OCI-LY3 (cell line): ENCODE data around the gene SELENOO.

Experiments
- H2AFZ ChIP-seq: fragments of 200-600, 300-600 bp; shearing (Covaris generic); 2 replicates; pipeline ENCODE4 v1.6.0; 2014; ENCODE audit warnings: antibody characterized with exemption, low read depth, low read length
- H3K27ac ChIP-seq: fragments of 200-600, 300-600 bp; sonication (generic); 2 replicates; pipeline ENCODE4 v1.5.1; 2014; ENCODE audit warnings: mild to moderate bottlenecking, low read length, moderate library complexity, mixed read lengths
- H3K27me3 ChIP-seq: fragments of 200-600, 300-600 bp; sonication (generic); 2 replicates; pipeline ENCODE4 v1.6.1; 2014; ENCODE audit warnings: low read depth, low read length, mixed read lengths
- H3K36me3 ChIP-seq: fragments of 200-600, 300-600 bp; sonication (generic); replicated peaks from 2 replicates; pipeline ENCODE3; 2014; ENCODE audit warnings: low read depth, low read length, mixed read lengths
- H3K4me1 ChIP-seq: fragments of 300-600, 200-600 bp; sonication (generic); 2 replicates; pipeline ENCODE4 v1.6.1; 2014; ENCODE audit warnings: low read length, mixed read lengths
- H3K4me2 ChIP-seq: fragments of 200-600, 300-600 bp; sonication (generic); 2 replicates; pipeline ENCODE4 v1.6.1; 2014; ENCODE audit warnings: low read length, mixed read lengths
- H3K4me3 ChIP-seq: fragments of 300-600, 200-600 bp; sonication (generic); 2 replicates; pipeline ENCODE4 v1.5.1; 2014; ENCODE audit warnings: antibody characterized with exemption, mild to moderate bottlenecking, low read length, moderate library complexity
- H3K79me2 ChIP-seq: fragments of 300-600, 200-600 bp; shearing (Covaris generic); 2 replicates; pipeline ENCODE4 v1.6.1; 2014; ENCODE audit warnings: mild to moderate bottlenecking, low read length, mixed read lengths
- H3K9ac ChIP-seq: fragments of 300-600, 200-600 bp; shearing (Covaris generic); 2 replicates; pipeline ENCODE4 v1.6.0; 2014; ENCODE audit warnings: mild to moderate bottlenecking, low read length, moderate library complexity
- H3K9me3 ChIP-seq: fragments of 200-600, 300-600 bp; shearing (Covaris generic); 2 replicates; pipeline ENCODE4 v1.6.1; 2014; ENCODE audit warnings: low read length, mixed read lengths; ENCODE audit not compliant: insufficient read depth
- H4K20me1 ChIP-seq: fragments of 200-600, 300-600 bp; sonication (generic); 2 replicates; pipeline ENCODE4 v1.6.1; 2016; ENCODE audit warnings: low read length, mixed read lengths; ENCODE audit not compliant: insufficient read depth
- EZH2phosphoT487 ChIP-seq: fragments of 200-600 bp; shearing (Covaris generic); IDR thresholded peaks from 2 replicates; pipeline ENCODE4 v1.6.1; 2018; ENCODE audit warnings: antibody characterized with exemption, mixed run types, low read depth
- TF ChIP-seq, protein P1 (sequence below): fragments of 200-600, 300-600 bp; sonication (generic); IDR thresholded peaks from 2 replicates; pipeline ENCODE4 v1.5.1; 2014; ENCODE audit warnings: antibody characterized with exemption, low read length, low read depth

Gene SELENOO

DNA sequence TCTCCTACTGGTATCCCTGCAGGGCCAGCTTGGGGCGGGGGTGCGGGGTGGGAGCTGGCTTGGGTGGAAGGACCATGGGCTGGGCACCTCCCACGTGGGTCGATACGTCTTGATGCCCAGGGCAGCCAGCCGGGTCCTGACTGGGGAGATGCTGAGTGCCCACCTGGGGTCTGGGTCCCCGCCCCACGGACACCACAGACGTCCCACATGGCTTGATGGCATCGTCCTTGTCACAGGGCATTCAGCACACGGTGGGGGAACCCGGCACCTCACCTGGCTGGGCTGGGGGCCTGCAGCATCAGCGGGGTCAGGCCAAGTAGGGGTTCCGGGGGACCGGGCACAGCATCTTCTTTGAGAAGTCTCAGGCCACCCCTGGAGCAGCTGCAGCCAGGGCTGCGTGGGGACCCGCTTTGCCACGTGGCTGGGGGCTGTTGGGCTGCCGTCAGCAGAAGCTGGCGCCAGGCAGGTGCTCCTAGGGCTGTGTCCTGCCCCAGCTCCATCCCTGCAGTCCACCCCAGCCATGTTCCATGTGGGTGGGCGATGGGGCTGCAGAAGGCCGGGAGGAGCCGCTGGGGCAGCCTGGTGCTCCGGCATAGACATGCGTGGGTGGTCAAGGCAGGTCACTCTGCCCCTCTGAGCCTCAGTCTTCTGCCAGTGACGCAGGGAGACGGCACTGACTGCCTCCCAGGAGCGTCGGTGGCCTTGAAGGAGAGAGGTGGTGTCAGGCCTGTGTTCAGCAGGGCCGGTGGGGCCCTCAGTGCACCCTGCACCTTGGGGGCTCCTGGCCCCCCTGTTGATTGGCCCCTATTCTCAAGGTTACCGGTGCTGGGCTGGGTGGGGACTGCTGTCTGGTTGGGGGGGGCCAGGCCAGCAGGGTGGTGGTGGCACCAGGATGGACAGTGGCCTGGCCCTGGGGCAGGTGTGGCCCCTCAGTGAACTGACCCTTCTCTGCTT is 8.4 kb downstream of the SELENOO start:
- Histone ChIP-seq H3K4me1 (no peaks in the 10 kb centered on the region), H3K9me3 (no peaks in the 10 kb centered on the region), H3K36me3 (peaks cover 6% of the 10 kb centered on the region), H3K27me3 (no peaks in the 10 kb centered on the region), H3K79me2 (no peaks in the 10 kb centered on the region; the same call in 1 of the 2 replicates), H2AFZ (no peak overlapping the region), H4K20me1 (no peaks in the 10 kb centered on the region), H3K4me2 (no peak overlapping the region), H3K4me3 (no peak overlapping the region), H3K9ac (no peak overlapping the region), H3K27ac (no peak overlapping the region)
- TF ChIP-seq EZH2phosphoT487: no peak
- TF ChIP-seq, protein P1, sequence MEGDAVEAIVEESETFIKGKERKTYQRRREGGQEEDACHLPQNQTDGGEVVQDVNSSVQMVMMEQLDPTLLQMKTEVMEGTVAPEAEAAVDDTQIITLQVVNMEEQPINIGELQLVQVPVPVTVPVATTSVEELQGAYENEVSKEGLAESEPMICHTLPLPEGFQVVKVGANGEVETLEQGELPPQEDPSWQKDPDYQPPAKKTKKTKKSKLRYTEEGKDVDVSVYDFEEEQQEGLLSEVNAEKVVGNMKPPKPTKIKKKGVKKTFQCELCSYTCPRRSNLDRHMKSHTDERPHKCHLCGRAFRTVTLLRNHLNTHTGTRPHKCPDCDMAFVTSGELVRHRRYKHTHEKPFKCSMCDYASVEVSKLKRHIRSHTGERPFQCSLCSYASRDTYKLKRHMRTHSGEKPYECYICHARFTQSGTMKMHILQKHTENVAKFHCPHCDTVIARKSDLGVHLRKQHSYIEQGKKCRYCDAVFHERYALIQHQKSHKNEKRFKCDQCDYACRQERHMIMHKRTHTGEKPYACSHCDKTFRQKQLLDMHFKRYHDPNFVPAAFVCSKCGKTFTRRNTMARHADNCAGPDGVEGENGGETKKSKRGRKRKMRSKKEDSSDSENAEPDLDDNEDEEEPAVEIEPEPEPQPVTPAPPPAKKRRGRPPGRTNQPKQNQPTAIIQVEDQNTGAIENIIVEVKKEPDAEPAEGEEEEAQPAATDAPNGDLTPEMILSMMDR: no peak

DNA sequence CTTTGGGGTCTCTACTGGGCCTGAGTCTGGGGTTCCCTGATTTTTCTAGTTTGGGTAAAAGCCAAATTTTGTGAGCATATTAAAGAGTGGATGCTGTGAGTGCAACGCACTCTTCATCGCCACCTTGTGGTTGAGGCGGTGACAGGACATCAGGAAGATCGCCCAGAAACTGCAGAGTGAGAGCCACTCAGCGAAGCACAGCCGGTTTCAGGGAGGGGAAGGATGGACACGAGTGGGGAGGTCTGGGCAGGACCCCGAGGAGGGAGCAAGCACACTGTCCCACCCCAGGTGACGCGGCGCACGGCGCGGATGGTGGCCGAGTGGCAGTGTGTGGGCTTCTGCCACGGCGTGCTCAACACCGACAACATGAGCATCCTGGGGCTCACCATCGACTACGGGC is 9.1 kb downstream of the SELENOO start:
- Histone ChIP-seq H4K20me1 (no peaks in the 10 kb centered on the region), H3K36me3 (peaks cover 6% of the 10 kb centered on the region), H3K9ac (no peak overlapping the region), H2AFZ (no peak overlapping the region), H3K4me1 (no peaks in the 10 kb centered on the region), H3K79me2 (peaks cover 1% of the 10 kb centered on the region; the same call in 1 of the 2 replicates), H3K27me3 (no peaks in the 10 kb centered on the region), H3K9me3 (no peaks in the 10 kb centered on the region), H3K27ac (no peak overlapping the region), H3K4me3 (no peak overlapping the region), H3K4me2 (no peak overlapping the region)
- no peak for TF ChIP-seq EZH2phosphoT487
- TF ChIP-seq, protein P1: peak; percentile 70

DNA sequence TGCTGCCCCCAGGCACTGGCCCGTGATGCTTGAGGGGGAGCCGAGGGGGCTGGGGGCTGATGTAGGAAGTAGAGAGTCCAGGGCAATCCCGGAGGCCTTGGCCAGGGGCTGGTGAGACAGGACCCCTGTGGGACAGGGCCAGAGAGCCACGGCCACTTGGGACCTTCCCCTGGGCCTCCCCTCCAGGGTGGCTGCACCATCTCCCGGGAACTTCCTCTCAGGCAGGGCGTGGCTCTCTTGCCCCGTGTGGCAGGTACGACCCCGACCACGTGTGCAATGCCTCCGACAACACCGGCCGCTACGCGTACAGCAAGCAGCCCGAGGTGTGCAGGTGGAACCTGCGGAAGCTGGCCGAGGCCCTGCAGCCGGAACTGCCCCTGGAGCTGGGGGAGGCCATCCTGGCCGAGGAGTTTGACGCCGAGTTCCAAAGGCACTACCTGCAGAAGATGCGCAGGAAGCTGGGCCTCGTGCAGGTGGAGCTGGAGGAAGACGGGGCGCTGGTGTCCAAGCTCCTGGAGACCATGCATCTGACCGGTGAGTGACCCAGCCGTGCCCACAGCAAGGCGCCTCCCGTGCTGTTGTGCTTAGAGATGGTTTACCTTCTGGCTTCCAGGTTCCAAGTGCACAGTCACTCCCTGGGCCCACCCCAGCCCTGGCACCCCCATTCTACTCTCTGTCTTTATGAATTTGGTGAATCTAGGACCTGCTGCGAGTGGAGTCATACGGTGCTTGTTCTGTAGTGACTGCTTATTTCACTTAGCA is 9.7 kb downstream of the SELENOO start:
- Histone ChIP-seq H3K4me2 (no peak overlapping the region), H4K20me1 (no peaks in the 10 kb centered on the region), H3K36me3 (peaks cover 6% of the 10 kb centered on the region), H2AFZ (no peak overlapping the region), H3K27me3 (no peaks in the 10 kb centered on the region), H3K4me3 (no peak overlapping the region), H3K9ac (no peak overlapping the region), H3K27ac (no peak overlapping the region), H3K9me3 (no peaks in the 10 kb centered on the region), H3K79me2 (peaks cover 5% of the 10 kb centered on the region; the same call in 1 of the 2 replicates), H3K4me1 (no peaks in the 10 kb centered on the region)
- no peak for TF ChIP-seq EZH2phosphoT487
- TF ChIP-seq, protein P1: no peak

DNA sequence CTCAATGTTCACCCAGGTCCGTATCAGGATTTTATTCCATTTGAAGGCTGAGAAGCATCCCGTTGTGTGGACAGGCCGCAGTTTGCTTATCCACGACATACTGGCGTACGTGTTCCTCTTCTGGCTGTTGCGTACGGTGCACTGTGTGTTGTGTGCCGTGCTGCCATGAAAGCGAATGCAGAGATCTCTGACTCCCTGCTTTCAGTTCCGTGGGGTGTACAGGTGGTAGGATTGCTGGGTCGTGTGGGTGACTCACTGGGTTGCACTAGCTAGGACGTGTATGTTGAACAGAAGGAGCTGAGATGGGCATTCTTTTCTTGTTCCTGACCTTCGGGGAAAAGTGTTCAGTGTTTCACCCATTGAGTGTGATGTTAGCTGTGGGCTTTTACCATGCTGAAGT is 10.3 kb downstream of the SELENOO start:
- Histone ChIP-seq H3K27ac (no peak overlapping the region), H3K4me1 (no peaks in the 10 kb centered on the region), H2AFZ (no peak overlapping the region), H3K36me3 (peaks cover 6% of the 10 kb centered on the region), H3K27me3 (no peaks in the 10 kb centered on the region), H3K79me2 (peaks cover 5% of the 10 kb centered on the region; the same call in 1 of the 2 replicates), H4K20me1 (no peaks in the 10 kb centered on the region), H3K9ac (no peak overlapping the region), H3K4me2 (no peak overlapping the region), H3K9me3 (no peaks in the 10 kb centered on the region), H3K4me3 (no peak overlapping the region)
- TF ChIP-seq EZH2phosphoT487: no peak
- TF ChIP-seq, protein P1: no peak
